GM12801 (cell line): ENCODE measurements around the gene CIART.

Source experiments
- TF ChIP-seq, protein P1 (sequence below): IDR thresholded peaks from one replicate; pipeline ENCODE4 v1.5.1; 2011; ENCODE audit warnings: control low read depth; ENCODE audit not compliant: insufficient read length; ENCODE audit errors: extremely low read depth

Gene CIART

DNA sequence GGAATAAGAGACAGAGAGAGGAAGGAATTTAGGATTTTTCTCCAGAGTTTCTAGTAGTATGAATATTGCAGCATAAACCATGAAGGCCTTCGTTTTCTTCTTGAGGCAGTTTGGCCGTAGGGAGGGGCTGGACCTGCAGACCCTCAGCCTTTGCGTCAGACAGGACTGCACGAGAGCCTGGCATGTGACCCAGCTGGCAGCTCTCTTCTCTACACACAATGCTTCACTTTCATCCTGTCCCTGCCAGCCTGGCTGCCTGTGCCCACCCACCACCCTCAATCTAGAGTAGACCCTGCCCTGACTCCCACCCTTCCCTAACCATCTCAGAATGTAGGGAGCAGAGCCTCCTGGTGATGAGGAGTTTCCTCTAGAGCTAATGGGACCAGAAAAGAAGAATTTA, 23.1 kb upstream of the CIART start:
- TF ChIP-seq, protein P1, sequence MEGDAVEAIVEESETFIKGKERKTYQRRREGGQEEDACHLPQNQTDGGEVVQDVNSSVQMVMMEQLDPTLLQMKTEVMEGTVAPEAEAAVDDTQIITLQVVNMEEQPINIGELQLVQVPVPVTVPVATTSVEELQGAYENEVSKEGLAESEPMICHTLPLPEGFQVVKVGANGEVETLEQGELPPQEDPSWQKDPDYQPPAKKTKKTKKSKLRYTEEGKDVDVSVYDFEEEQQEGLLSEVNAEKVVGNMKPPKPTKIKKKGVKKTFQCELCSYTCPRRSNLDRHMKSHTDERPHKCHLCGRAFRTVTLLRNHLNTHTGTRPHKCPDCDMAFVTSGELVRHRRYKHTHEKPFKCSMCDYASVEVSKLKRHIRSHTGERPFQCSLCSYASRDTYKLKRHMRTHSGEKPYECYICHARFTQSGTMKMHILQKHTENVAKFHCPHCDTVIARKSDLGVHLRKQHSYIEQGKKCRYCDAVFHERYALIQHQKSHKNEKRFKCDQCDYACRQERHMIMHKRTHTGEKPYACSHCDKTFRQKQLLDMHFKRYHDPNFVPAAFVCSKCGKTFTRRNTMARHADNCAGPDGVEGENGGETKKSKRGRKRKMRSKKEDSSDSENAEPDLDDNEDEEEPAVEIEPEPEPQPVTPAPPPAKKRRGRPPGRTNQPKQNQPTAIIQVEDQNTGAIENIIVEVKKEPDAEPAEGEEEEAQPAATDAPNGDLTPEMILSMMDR: no peak

DNA sequence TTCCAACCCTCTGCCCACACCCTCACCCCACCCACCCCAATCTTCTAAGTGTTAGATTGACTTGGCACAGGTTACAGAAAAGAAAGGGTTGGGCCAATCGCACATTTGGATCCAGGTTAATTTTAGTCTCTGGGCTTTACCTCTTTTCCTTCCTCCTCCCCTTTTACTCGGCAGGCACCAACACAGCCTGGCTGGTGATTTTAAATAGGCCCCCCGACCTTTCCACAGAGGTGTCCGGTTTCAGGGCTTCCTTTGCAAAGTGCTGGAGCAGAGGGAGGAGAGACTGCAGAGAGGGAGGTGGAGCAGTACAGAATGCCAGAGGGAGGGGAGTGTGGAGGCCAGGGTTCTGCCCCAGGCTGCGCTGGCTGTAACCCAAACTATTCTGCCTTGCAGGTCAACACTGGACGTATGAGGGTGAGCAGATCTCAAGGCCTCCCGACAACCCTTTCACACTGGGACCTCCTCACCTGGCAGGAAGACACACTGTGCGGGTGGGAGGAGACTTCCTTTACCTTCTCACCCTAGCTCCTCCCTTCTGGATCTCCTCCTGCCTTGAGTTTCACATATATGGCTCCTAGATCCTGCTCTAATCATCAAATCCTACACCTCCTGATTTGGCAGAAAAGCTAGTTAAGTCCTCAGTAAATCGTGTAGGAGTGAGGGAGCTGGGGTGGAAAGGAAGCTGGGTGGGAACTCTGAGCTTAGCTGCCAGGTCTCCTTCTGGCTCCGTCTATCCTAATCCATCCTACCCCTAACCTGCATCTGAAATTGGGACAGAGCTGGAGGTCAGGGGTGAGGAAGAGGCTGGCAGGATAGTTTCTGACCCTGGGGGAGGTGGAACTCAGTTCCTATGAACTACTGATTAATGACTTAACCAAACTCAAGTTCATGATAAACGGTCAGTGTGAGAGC, 22.3 kb upstream of the CIART start:
- TF ChIP-seq, protein P1: no peak

DNA sequence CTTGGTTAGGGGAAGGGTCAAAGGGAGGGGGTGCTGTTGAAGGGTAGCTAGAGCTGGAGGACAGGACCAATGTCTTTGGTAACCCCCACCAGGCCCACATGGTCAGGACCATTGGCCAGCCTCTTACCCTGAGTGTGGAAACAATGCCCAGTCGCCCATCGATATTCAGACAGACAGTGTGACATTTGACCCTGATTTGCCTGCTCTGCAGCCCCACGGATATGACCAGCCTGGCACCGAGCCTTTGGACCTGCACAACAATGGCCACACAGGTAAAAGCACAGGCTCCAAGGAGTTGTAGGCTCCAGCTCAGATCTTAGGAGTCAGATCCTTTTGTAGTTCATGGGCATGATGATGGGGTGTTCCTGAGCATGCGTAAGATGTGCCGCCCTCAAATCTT, 21.0 kb upstream of the CIART start:
- TF ChIP-seq, protein P1: no peak

DNA sequence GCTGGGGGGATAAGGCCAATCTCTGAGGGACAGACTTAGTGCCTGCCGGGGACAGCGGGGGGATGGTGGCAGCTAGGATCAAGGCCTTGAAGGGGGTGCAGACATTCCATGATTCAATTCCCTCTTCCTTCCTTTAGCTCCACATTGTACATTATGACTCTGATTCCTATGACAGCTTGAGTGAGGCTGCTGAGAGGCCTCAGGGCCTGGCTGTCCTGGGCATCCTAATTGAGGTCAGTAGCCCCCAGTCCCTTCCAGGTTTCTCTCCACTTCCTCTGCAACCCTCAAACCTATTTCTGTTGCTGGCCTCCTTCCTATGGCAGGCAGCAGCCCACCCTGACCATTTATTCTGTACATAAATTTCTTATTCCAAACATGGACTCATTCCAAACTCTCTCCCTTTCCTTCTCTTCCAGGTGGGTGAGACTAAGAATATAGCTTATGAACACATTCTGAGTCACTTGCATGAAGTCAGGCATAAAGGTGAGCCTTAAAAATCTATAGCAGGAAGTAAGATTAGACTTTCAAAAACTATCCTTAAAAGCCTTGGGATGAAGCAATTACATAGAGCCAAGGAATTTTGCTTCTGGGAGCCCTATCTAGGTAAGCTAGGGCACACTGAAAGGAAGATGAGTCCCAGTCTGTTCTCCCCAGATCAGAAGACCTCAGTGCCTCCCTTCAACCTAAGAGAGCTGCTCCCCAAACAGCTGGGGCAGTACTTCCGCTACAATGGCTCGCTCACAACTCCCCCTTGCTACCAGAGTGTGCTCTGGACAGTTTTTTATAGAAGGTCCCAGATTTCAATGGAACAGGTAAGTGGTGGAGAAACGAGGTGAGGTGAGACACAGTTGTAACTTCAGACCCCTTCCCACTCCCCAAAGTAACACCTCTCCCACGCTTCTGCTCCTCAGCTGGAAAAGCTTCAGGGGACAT, 19.7 kb upstream of the CIART start:
- TF ChIP-seq, protein P1: no peak

DNA sequence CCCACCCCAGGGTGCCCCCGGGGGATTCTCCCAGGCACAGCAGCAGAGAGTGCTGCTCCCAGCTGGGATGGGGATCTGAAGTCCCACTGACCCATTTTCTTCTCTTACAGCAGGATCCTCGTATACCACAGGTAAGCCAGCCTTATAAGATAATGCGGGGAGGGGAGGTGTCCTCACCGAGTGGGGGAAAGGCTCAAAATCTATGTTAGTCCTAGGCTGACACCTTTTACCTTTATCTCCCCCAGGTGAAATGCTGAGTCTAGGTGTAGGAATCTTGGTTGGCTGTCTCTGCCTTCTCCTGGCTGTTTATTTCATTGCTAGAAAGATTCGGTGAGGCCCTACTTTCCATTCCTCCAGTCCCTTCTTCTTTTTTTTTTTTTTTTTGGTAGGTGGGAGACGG, 18.8 kb upstream of the CIART start:
- TF ChIP-seq, protein P1: no peak

DNA sequence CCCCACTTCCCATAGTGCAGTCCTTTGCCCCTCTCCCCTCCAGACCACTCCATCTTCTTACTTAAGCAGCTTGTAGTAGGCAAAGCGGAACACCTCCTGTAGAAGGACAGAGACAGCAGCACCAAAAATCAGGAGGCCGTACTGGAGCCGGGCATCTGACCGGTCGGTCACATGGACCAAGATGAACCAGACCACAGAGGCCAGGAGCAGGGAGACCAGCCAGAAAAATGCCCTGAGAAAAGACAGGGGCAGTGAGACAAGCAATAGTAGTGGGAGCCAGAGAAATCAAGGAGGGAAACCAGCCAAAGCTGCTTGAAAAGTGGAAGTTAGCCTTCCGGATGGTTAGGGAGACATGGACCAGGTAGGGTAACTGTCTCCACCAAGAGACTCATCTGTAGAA, 14.5 kb upstream of the CIART start:
- TF ChIP-seq, protein P1: no peak

DNA sequence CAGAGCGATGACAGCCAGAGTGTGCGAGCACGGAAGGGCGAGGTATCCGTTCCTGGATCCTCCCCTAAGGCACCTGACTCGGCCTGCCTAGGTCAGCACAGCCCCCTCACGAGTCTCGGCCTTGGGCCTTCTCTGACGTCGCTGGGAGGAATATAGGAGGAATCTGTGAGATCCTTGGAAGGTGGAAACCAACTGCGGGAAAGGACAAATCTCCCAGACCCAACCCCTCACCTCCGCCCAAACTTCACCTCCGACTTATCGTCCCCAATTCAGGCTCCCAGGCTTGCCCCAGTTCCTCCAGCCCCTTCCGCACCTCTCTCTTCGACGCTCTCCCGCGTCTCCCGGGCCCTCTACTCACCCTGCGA, 14.0 kb upstream of the CIART start:
- TF ChIP-seq, protein P1: no peak
